K562 (cell line): Measurements from ENCODE around the gene SORCS2. TPM values are rescaled to one million over a fixed set of nuclear protein-coding genes. Genes with fewer than 3 reads are reported as not detected.
A peak's percentile ranks its signal among the peaks of the same experiment; 100 is the strongest.

Source experiments
- ATAC-seq: fragments of 200-7000 bp; cut with Tn5 transposase; 3 replicates; pipeline ENCODE4 v1.9.1; 2020; ENCODE audit warnings: moderate library complexity
- BruUV-seq: library from RNA; stranded (reverse); fragments of 400-500 nt; replicated peaks from 2 replicates; lab custom pipeline; 2021; lab: Mats Ljungman, UMichigan
- CTCF ChIA-PET: fragments of 300-600 bp; formaldehyde crosslinking; extraction: SDS; loops from one replicate; lab custom pipeline; 2021; ENCODE audit warnings: low intra/inter-chr PET ratio; lab: Yijun Ruan, JAX
- POLR2A ChIA-PET: fragments of 300-600, 350-650 bp; sonication (Branson Sonifier 250); formaldehyde crosslinking; extraction: SDS; loops from one replicate; lab custom pipeline; 2021; ENCODE audit warnings: antibody characterized with exemption, inconsistent platforms; lab: Yijun Ruan, JAX
- DNase-seq, 4 experiments: peaks; one replicate each; pipeline versions ENCODE4 v3.0.0 to v3.0.0-alpha.2; 2011 to 2018; ENCODE audit warnings: low spot score in 3 of 4, mixed read lengths in 3 of 4; ENCODE audit errors: extremely low read depth in 1 of 4
- FAIRE-seq: peaks from 2 replicates; lab custom pipeline; 2011; peaks lifted over from hg19 to GRCh38; lab: Jason Lieb, UNC
- H2AFZ ChIP-seq: 2 replicates; pipeline ENCODE4 v1.6.0; 2011; ENCODE audit warnings: low read depth, low read length, control low read depth, inconsistent platforms
- H3K27ac ChIP-seq: fragments of 200-600 bp; 3 replicates; pipeline ENCODE4 v1.8.0; 2011; ENCODE audit warnings: low read depth, mild to moderate bottlenecking, control low read depth, inconsistent platforms, low read length, moderate library complexity, mixed read lengths; ENCODE audit errors: extremely low read depth
- H3K27me3 ChIP-seq, 2 experiments: fragments of 300-600 bp in 1 of 2; 2 replicates in 1 of 2; 3 replicates in 1 of 2; pipeline versions ENCODE4 v1.6.0 to v1.8.0; 2011; ENCODE audit warnings: inconsistent platforms in 2 of 2, low read length in 2 of 2, mild to moderate bottlenecking in 1 of 2, mixed read lengths in 1 of 2, moderate library complexity in 1 of 2; ENCODE audit not compliant: control insufficient read depth in 2 of 2, insufficient read depth in 2 of 2
- H3K36me3 ChIP-seq: fragments of 300-600 bp; 3 replicates; pipeline ENCODE4 v1.8.0; 2011; ENCODE audit warnings: mild to moderate bottlenecking, low read length, inconsistent platforms; ENCODE audit not compliant: control insufficient read depth, insufficient read depth
- H3K4me1 ChIP-seq, 2 experiments: fragments of 200-600 bp in 1 of 2; replicated peaks in 1 of 2; 2 replicates in 1 of 2; 3 replicates in 1 of 2; pipeline versions ENCODE4 v1.5.1 to v1.8.0; 2011; ENCODE audit warnings: inconsistent platforms in 2 of 2, low read length in 2 of 2, mild to moderate bottlenecking in 1 of 2, mixed read lengths in 1 of 2, moderate library complexity in 1 of 2; ENCODE audit not compliant: control insufficient read depth in 2 of 2, insufficient read depth in 2 of 2
- H3K4me2 ChIP-seq: 2 replicates; pipeline ENCODE4 v1.6.1; 2011; ENCODE audit warnings: low read length, control low read depth, inconsistent platforms, mixed read lengths; ENCODE audit not compliant: insufficient read depth
- H3K4me3 ChIP-seq: fragments of 200-600 bp; sonication (generic), shearing (Covaris generic); 2 replicates; pipeline ENCODE4 v1.5.1; 2016; ENCODE audit warnings: control low read depth, inconsistent platforms
- H3K79me2 ChIP-seq: fragments of 200-600 bp; 3 replicates; pipeline ENCODE4 v1.8.0; 2011; ENCODE audit warnings: low read length, inconsistent platforms; ENCODE audit not compliant: control insufficient read depth, insufficient read depth
- H3K9ac ChIP-seq, 2 experiments: 2 replicates each; pipeline versions ENCODE4 v1.6.0 to v1.6.1; 2011; ENCODE audit warnings: low read depth in 2 of 2, low read length in 2 of 2, control low read depth in 1 of 2, inconsistent platforms in 1 of 2, mild to moderate bottlenecking in 1 of 2, mixed read lengths in 1 of 2; ENCODE audit not compliant: insufficient read depth in 1 of 2
- H3K9me1 ChIP-seq: one replicate; pipeline ENCODE4 v1.6.0; 2011; ENCODE audit warnings: inconsistent platforms, mild to moderate bottlenecking, low read length, moderate library complexity; ENCODE audit not compliant: control insufficient read depth, insufficient read depth
- H3K9me3 ChIP-seq: replicated peaks from 2 replicates; pipeline ENCODE4 v1.5.1; 2011; ENCODE audit warnings: low read depth, low read length, inconsistent platforms; ENCODE audit not compliant: control insufficient read depth, insufficient read depth
- H4K20me1 ChIP-seq: replicated peaks from 2 replicates; pipeline ENCODE4 v1.6.1; 2011; ENCODE audit warnings: low read length, inconsistent platforms, mixed read lengths; ENCODE audit not compliant: control insufficient read depth, insufficient read depth
- POLR3A ChIP-seq: IDR thresholded peaks from 2 replicates; pipeline ENCODE4 v1.6.1; 2011; ENCODE audit warnings: borderline replicate concordance, mild to moderate bottlenecking, moderate library complexity; ENCODE audit not compliant: insufficient read length, insufficient read depth; ENCODE audit errors: extremely low read depth
- RAD21 ChIP-seq, 2 experiments: fragments of 250-450 bp in 1 of 2; fragments of 450-650 bp in 1 of 2; sonication (Bioruptor Pico) in 1 of 2; formaldehyde crosslinking in 1 of 2; IDR thresholded peaks in 1 of 2; conservative IDR thresholded peaks in 1 of 2; 2 replicates each; pipeline versions ENCODE4 v1.4.0 to v1.8.0; 2020 to 2022; ENCODE audit warnings: mild to moderate bottlenecking in 2 of 2, moderate library complexity in 1 of 2
- TBP ChIP-seq: optimal IDR thresholded peaks from 2 replicates; pipeline ENCODE3; 2011; ENCODE audit warnings: low read depth, low read length, improper control_type of control experiment
- ZFP30 ChIP-seq: fragments of 250-450 bp; sonication (Bioruptor Pico); IDR thresholded peaks from 2 replicates; pipeline ENCODE4 v1.8.0; 2022; ENCODE audit warnings: moderate library complexity, mild to moderate bottlenecking, inconsistent platforms, borderline replicate concordance
- WGBS: fragments of 100-300 bp; shearing (Covaris generic); methylation state at CpG from one replicate; pipeline ENCODE4 v1.1.6; 2016; ENCODE audit warnings: low coverage, mixed read lengths; ENCODE audit not compliant: insufficient coverage; ENCODE audit errors: missing lambda C conversion rate; 5-methylcytosine and 5-hydroxymethylcytosine counted together
- in situ Hi-C: fragments of 300-500 bp; cut with MboI; formaldehyde crosslinking; loops from 4 replicates; pipeline ENCODE4 v1.15.0; 2018; ENCODE audit warnings: inconsistent platforms, mixed read lengths
- intact Hi-C: fragments of 100-400 bp; cut with micrococcal nuclease; formaldehyde crosslinking; loops from 2 replicates; pipeline ENCODE4 v1.14.2; 2022
- polyA plus RNA-seq, 8 experiments: library from polyadenylated mRNA; depleted of rRNA in 4 of 8; stranded (reverse) in 5 of 8; unstranded in 3 of 8; fragments of >200 nt; fragmentation: Nextera tagmentation in 2 of 8; fragmentation: Illumina TruSeq in 1 of 8; extraction: Ambion mirVana in 2 of 8; extraction: Trizol in 1 of 8; gene quantifications; 2 replicates each; pipeline versions ENCODE4 v1.2.1 to v1.2.3, GENCODE V29; 2011 to 2014; ENCODE audit warnings: inconsistent platforms in 1 of 8, missing spikeins in 1 of 8
- total RNA-seq, 7 experiments: library from RNA; depleted of rRNA in 6 of 7; stranded (reverse); fragments of >200 nt in 6 of 7; fragmentation: Illumina TruSeq in 2 of 7; extraction: Trizol in 2 of 7; gene quantifications; 2 replicates each; pipeline versions ENCODE4 v1.2.1 to v1.2.3, GENCODE V29; 2011 to 2021; ENCODE audit warnings: low replicate concordance in 1 of 7
- TF ChIP-seq, protein P1 (sequence below), 3 experiments: IDR thresholded peaks in 2 of 3; conservative IDR thresholded peaks in 1 of 3; 2 replicates each; pipeline ENCODE4 v1.5.1; 2011 to 2012; ENCODE audit warnings: low read length in 3 of 3, mild to moderate bottlenecking in 3 of 3, control low read depth in 2 of 3, improper control_type of control experiment in 1 of 3, inconsistent platforms in 1 of 3, low read depth in 1 of 3, mixed read lengths in 1 of 3, moderate library complexity in 1 of 3; ENCODE audit not compliant: insufficient read depth in 2 of 3

SORCS2 gene
- total and polyA plus RNA-seq, 9 of the 15 experiments (the other 6 are each of a cell fraction or from before 2014, with no cell fraction given): not detected

DNA sequence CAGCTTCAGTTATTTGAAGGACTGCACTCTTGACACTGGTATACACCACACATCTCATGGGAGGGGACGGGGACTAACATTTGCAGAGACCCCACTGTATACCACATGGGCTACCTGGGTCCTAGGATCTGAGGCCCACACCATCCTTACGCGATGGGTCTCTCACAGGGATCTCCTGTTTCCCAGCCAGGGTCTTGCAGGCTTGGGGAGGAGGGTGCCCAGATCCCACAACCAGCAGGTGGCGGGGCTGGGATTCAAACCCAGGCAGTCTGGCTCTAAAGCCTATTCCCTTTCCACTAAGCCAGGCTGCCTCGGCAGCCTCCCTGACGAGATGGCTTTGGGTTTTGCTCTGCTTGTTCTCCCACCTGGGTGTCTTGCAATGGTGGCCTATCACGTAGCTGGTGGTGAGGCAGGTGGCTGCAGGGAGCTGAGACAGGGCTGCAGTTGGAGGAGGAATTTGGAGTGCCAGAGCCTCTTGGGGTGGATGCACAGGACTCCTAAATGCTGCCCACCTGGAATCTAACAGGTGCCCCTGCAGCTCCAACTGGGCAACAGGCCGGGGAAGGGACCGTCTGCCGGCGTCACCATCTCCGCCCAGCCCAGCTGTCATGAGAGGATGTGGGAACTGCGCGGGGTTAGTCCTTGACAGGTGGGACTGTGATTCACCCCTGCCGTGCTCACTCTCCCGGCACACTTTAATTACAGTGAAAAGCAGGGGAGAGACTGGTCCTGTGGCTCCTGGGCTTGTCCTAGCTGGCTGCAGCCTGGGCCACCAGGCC is 131.7 kb downstream of the SORCS2 start:
- Histone ChIP-seq H4K20me1 (peaks cover 8% of the 10 kb centered on the region), H3K4me3 (no peak overlapping the region), H3K27me3 (peaks cover 2 to 33% of the 10 kb centered on the region in 2 experiments; a peak in 3 of 5 replicates)
- FAIRE-seq: no peak
- in situ Hi-C loops: no loop called here
- POLR2A ChIA-PET: interaction anchor here (0.6 to 0.7 kb wide), 2 partner anchors 15 to 51 kb away, joined by 3 read pairs; no protein-coding TSS in a partner anchor
- ATAC-seq: peak; percentile 54; the same call in 2 of the 3 replicates
- TF ChIP-seq POLR3A: peak; percentile 45
- TF ChIP-seq RAD21 (CRISPR knock-in tag; conservative IDR thresholded peaks at IDR 0.05 in 1 of 2, IDR thresholded peaks at IDR 0.05 in 1 of 2): 0 out of 4 replicates have a peak, but pooled peaks of 1 of the 2 experiments have one; percentile 9
- TF ChIP-seq ZFP30: no peak
- TF ChIP-seq TBP: peak; percentile 71
- TF ChIP-seq, protein P1, sequence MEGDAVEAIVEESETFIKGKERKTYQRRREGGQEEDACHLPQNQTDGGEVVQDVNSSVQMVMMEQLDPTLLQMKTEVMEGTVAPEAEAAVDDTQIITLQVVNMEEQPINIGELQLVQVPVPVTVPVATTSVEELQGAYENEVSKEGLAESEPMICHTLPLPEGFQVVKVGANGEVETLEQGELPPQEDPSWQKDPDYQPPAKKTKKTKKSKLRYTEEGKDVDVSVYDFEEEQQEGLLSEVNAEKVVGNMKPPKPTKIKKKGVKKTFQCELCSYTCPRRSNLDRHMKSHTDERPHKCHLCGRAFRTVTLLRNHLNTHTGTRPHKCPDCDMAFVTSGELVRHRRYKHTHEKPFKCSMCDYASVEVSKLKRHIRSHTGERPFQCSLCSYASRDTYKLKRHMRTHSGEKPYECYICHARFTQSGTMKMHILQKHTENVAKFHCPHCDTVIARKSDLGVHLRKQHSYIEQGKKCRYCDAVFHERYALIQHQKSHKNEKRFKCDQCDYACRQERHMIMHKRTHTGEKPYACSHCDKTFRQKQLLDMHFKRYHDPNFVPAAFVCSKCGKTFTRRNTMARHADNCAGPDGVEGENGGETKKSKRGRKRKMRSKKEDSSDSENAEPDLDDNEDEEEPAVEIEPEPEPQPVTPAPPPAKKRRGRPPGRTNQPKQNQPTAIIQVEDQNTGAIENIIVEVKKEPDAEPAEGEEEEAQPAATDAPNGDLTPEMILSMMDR (IDR thresholded peaks at IDR 0.05 in 2 of 3, conservative IDR thresholded peaks at IDR 0.05 in 1 of 3; ENCODE audit: insufficient read depth in 2 of 3, low read depth in 1 of 3, low read length in 3 of 3): peak; percentile 17 to 28 (median 22); a peak in 3 of 6 replicates
- TF ChIP-seq, all 486 proteins: peak for 4
- Histone ChIP-seq H3K79me2 (no peaks in the 10 kb centered on the region), H3K9me3 (no peaks in the 10 kb centered on the region), H2AFZ (no peak overlapping the region), H3K9me1 (no peaks in the 10 kb centered on the region), H3K9ac (no peak overlapping the region; a peak in 1 of 4 replicates), H3K27ac (no peak overlapping the region), H3K4me2 (no peak overlapping the region), H3K36me3 (no peaks in the 10 kb centered on the region), H3K4me1 (no peaks in the 10 kb centered on the region)
- under 1% methylated on average over 16 of the region's 16 CpGs for WGBS
- peak in 2 of 4 experiments; percentile 9 to 19 for DNase-seq
- BruUV-seq: no TSS peak
- CTCF ChIA-PET: no interaction called here
- intact Hi-C loops: no loop called here
